Osteocyte (in vitro differentiated cells): ENCODE measurements around the gene CPNE7. TPM values are rescaled to one million over a fixed set of nuclear protein-coding genes. Genes with fewer than 3 reads are reported as not detected.
"Not testable (repeated sequence)": the region's sequence is repeated elsewhere in the genome, so short reads cannot be mapped to it uniquely, and the experiment has no call there.

Experiments
- DNase-seq: peaks from one replicate; pipeline ENCODE4 v3.0.0; 2021; ENCODE audit warnings: mixed read lengths; ENCODE audit not compliant: unreplicated experiment; ENCODE audit errors: extremely low spot score
- H3K27ac Mint-ChIP-seq: one replicate; pipeline ENCODE4 v1.8.0; 2021; ENCODE audit warnings: mild to moderate bottlenecking, mixed read lengths; ENCODE audit not compliant: unreplicated experiment
- H3K27me3 Mint-ChIP-seq: one replicate; pipeline ENCODE4 v1.8.0; 2021; ENCODE audit warnings: mixed read lengths; ENCODE audit not compliant: unreplicated experiment
- H3K36me3 Mint-ChIP-seq: one replicate; pipeline ENCODE4 v1.8.0; 2021; ENCODE audit warnings: mixed read lengths; ENCODE audit not compliant: unreplicated experiment
- H3K4me1 Mint-ChIP-seq: one replicate; pipeline ENCODE4 v1.8.0; 2021; ENCODE audit warnings: mixed read lengths; ENCODE audit not compliant: unreplicated experiment
- H3K4me3 Mint-ChIP-seq: one replicate; pipeline ENCODE4 v1.8.0; 2021; ENCODE audit warnings: mild to moderate bottlenecking, moderate library complexity, mixed read lengths; ENCODE audit not compliant: unreplicated experiment
- H3K9me3 Mint-ChIP-seq: one replicate; pipeline ENCODE4 v1.8.0; 2021; ENCODE audit warnings: mixed read lengths; ENCODE audit not compliant: unreplicated experiment
- CTCF ChIP-seq: fragments of 200-600 bp; sonication (generic); IDR thresholded peaks from 2 replicates; pipeline ENCODE4 v1.5.0; 2021; ENCODE audit warnings: antibody characterized with exemption, mild to moderate bottlenecking, moderate library complexity
- total RNA-seq: library from RNA; stranded (reverse); gene quantifications from 2 replicates; pipeline ENCODE4 v1.2.1, GENCODE V29; 2021

CPNE7 gene
- total RNA-seq, 1 donor from 2014 or later: 19.7 TPM

DNA sequence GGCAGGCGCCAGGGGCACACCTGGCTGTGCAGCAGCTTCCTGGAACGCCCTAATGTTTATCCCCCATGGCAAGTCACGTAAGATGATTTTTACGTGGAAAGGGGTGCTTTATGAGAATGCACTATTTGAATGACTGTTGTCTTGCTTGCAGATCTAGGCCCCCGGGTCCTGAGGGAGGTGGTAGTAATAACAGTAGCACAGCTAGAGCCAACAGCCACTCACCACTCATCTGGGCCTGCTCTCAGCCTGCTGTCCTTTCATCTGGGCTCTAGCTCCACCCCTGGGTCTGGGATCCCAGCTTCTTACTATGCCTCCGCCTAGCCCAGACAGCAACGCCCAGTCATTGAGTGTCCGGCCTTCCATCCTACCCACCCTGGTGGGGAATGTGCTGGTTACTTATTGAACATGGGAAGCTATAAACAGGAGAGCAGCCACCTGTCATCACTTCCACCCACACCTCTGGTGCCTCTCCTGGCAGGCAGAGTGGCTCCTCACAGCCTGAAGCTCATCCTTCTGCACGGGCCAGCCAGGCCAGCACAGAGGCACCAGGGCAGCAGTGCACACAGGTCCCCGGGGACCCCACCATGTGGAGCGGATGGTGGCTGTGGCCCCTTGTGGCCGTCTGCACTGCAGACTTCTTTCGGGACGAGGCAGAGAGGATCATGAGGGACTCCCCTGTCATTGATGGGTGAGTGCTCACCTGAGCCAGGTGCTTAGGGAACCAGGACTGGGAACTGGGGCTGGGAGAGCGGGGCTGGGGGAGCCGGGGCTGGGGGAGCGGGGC, 54.5 kb downstream of the CPNE7 start:
- H3K27ac Mint-ChIP-seq: no peak overlapping the region
- H3K4me3 Mint-ChIP-seq: no peak overlapping the region
- TF ChIP-seq CTCF: no peak
- H3K4me1 Mint-ChIP-seq: peaks cover 8% of the 10 kb centered on the region
- H3K9me3 Mint-ChIP-seq: no peaks in the 10 kb centered on the region
- DNase-seq: no peak
- H3K27me3 Mint-ChIP-seq: peaks cover 4% of the 10 kb centered on the region
- no peaks in the 10 kb centered on the region for H3K36me3 Mint-ChIP-seq

- H3K27me3 Mint-ChIP-seq: no peaks in the 10 kb centered on the region
- no peak overlapping the region for H3K27ac Mint-ChIP-seq
- H3K9me3 Mint-ChIP-seq: no peaks in the 10 kb centered on the region
- H3K4me1 Mint-ChIP-seq: peaks cover 8% of the 10 kb centered on the region
- no peak for DNase-seq
- no peaks in the 10 kb centered on the region for H3K36me3 Mint-ChIP-seq
- H3K4me3 Mint-ChIP-seq: no peak overlapping the region
- TF ChIP-seq CTCF: no peak
Measured at GRCh38 chr16:89633064-89633631, 57.6 kb downstream of the CPNE7 start.

DNA sequence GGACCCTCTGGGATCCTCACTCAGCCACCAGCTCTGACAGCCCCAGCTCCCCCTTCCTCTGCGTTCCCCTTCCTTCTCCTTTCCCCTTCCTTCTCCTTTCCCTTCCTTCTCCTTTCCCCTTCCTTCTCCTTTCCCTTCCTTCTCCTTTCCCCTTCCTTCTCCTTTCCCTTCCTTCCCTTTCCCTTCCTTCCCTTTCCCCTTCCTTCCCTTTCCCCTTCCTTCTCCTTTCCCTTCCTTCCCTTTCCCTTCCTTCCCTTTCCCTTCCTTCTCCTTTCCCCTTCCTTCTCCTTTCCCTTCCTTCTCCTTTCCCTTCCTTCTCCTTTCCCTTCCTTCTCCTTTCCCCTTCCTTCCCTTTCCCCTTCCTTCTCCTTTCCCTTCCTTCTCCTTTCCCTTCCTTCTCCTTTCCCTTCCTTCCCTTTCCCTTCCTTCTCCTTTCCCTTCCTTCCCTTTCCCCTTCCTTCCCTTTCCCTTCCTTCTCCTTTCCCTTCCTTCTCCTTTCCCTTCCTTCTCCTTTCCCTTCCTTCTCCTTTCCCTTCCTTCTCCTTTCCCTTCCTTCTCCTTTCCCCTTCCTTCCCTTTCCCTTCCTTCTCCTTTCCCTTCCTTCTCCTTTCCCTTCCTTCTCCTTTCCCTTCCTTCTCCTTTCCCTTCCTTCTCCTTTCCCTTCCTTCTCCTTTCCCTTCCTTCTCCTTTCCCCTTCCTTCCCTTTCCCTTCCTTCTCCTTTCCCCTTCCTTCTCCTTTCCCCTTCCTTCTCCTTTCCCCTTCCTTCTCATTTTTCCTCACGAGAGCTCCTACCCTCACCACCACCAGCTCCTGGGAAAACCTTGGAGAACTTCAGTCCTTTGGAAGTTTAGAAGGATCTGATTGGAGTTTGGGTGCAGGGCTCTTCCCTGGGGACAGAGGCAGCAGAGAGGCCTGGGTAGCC, 59.2 kb downstream of the CPNE7 start:
- not testable (repeated sequence) for H3K27me3 Mint-ChIP-seq, H3K27ac Mint-ChIP-seq, H3K4me1 Mint-ChIP-seq, DNase-seq, H3K4me3 Mint-ChIP-seq, H3K36me3 Mint-ChIP-seq, H3K9me3 Mint-ChIP-seq

DNA sequence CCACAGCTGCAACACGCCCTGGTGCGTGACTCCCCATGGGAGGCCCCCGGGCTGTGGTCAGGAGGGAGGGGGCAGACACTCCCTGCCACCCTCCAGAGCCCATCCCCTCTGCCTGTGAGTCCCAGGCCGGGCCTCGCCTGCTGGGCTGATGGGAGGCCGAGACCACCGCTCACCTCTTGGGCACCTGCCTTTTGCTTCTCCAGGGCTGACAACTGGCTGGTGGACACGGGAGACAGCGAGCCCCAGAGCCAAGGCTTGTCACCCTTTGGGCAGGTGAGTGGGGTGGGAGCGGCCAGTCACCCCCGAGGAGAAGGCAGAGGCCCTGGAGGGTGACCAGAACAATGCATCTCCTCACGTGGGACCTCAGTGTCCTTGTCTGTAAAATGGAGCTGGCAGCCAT, 61.1 kb downstream of the CPNE7 start:
- TF ChIP-seq CTCF: no peak
- Mint-ChIP-seq H3K4me1 (peaks cover 14% of the 10 kb centered on the region), H3K9me3 (no peaks in the 10 kb centered on the region), H3K27me3 (no peaks in the 10 kb centered on the region), H3K27ac (no peak overlapping the region), H3K4me3 (no peak overlapping the region), H3K36me3 (no peaks in the 10 kb centered on the region)
- DNase-seq: no peak

- no peak for TF ChIP-seq CTCF
- Mint-ChIP-seq H3K27me3 (no peaks in the 10 kb centered on the region), H3K4me1 (peaks cover 14% of the 10 kb centered on the region), H3K9me3 (no peaks in the 10 kb centered on the region), H3K36me3 (no peaks in the 10 kb centered on the region), H3K27ac (no peak overlapping the region), H3K4me3 (no peak overlapping the region)
- no peak for DNase-seq
Measured at GRCh38 chr16:89637379-89637778, 61.8 kb downstream of the CPNE7 start.
